H9 (cell line): Measurements from ENCODE around the gene TRIM17. TPM values are rescaled to one million over a fixed set of nuclear protein-coding genes. Genes with fewer than 3 reads are reported as not detected.
A peak's percentile ranks its signal among the peaks of the same experiment; 100 is the strongest.

Experiments
- DNase-seq: peaks from one replicate; pipeline ENCODE4 v3.0.0-alpha.2; 2017
- H2AFZ ChIP-seq: one replicate; pipeline ENCODE4 v1.6.1; 2013; ENCODE audit warnings: mild to moderate bottlenecking, low read length, control low read depth, moderate library complexity
- H2AK5ac ChIP-seq: 2 replicates; pipeline ENCODE4 v1.6.1; 2013; ENCODE audit warnings: low read length, control low read depth, mixed read lengths; ENCODE audit not compliant: insufficient read length
- H2BK120ac ChIP-seq: one replicate; pipeline ENCODE4 v1.6.1; 2013; ENCODE audit warnings: low read depth, mild to moderate bottlenecking, low read length, control low read depth, inconsistent platforms; ENCODE audit not compliant: poor library complexity, severe bottlenecking
- H2BK12ac ChIP-seq: 2 replicates; pipeline ENCODE4 v1.6.1; 2013; ENCODE audit warnings: low read length, control low read depth, mixed read lengths, low read depth; ENCODE audit not compliant: insufficient read length
- H2BK15ac ChIP-seq: 2 replicates; pipeline ENCODE4 v1.6.1; 2013; ENCODE audit warnings: low read depth, low read length, control low read depth
- H2BK20ac ChIP-seq: one replicate; pipeline ENCODE4 v1.6.1; 2013; ENCODE audit warnings: low read depth, mild to moderate bottlenecking, low read length, control low read depth, inconsistent platforms; ENCODE audit not compliant: poor library complexity, severe bottlenecking
- H2BK5ac ChIP-seq: 2 replicates; pipeline ENCODE4 v1.6.1; 2013; ENCODE audit warnings: low read length, control low read depth, mixed read lengths; ENCODE audit not compliant: insufficient read length
- H3K14ac ChIP-seq: 2 replicates; pipeline ENCODE4 v1.6.1; 2013; ENCODE audit warnings: low read length, control low read depth; ENCODE audit not compliant: insufficient read depth
- H3K18ac ChIP-seq: 2 replicates; pipeline ENCODE4 v1.6.1; 2013; ENCODE audit warnings: low read depth, mild to moderate bottlenecking, mixed read lengths, low read length, control low read depth; ENCODE audit not compliant: insufficient read length
- H3K23ac ChIP-seq: 2 replicates; pipeline ENCODE4 v1.6.1; 2013; ENCODE audit warnings: low read length, control low read depth, mixed read lengths, low read depth; ENCODE audit not compliant: insufficient read length
- H3K23me2 ChIP-seq: 2 replicates; pipeline ENCODE4 v1.6.1; 2013; ENCODE audit warnings: low read depth, mild to moderate bottlenecking, mixed read lengths, low read length, control low read depth; ENCODE audit not compliant: insufficient read length, poor library complexity, severe bottlenecking
- H3K27ac ChIP-seq: 2 replicates; pipeline ENCODE4 v1.5.1; 2013; ENCODE audit warnings: low read length, control low read depth, mixed read lengths, low read depth; ENCODE audit not compliant: insufficient read length
- H3K27me3 ChIP-seq: 2 replicates; pipeline ENCODE4 v1.6.1; 2013; ENCODE audit warnings: low read length, control low read depth, inconsistent platforms; ENCODE audit not compliant: insufficient read depth
- H3K4ac ChIP-seq: 2 replicates; pipeline ENCODE4 v1.6.1; 2013; ENCODE audit warnings: low read depth, mild to moderate bottlenecking, control low read depth, inconsistent platforms, low read length, moderate library complexity
- H3K4me1 ChIP-seq: 2 replicates; pipeline ENCODE4 v1.6.1; 2013; ENCODE audit warnings: low read length, control low read depth, inconsistent platforms; ENCODE audit not compliant: insufficient read depth
- H3K4me2 ChIP-seq: 2 replicates; pipeline ENCODE4 v1.6.1; 2013; ENCODE audit warnings: low read length, control low read depth, mixed read lengths; ENCODE audit not compliant: insufficient read length, insufficient read depth
- H3K56ac ChIP-seq: 2 replicates; pipeline ENCODE4 v1.6.1; 2013; ENCODE audit warnings: low read depth, mild to moderate bottlenecking, mixed read lengths, low read length, control low read depth; ENCODE audit not compliant: insufficient read length
- H3K79me1 ChIP-seq: 2 replicates; pipeline ENCODE4 v1.6.1; 2013; ENCODE audit warnings: low read depth, mild to moderate bottlenecking, moderate library complexity, low read length, control low read depth, inconsistent platforms; ENCODE audit not compliant: insufficient read depth, poor library complexity, severe bottlenecking
- H3K79me2 ChIP-seq: 2 replicates; pipeline ENCODE4 v1.6.1; 2013; ENCODE audit warnings: low read length, control low read depth, inconsistent platforms; ENCODE audit not compliant: insufficient read depth
- H3K9ac ChIP-seq: 2 replicates; pipeline ENCODE4 v1.6.1; 2013; ENCODE audit warnings: low read length, control low read depth, mixed read lengths; ENCODE audit not compliant: insufficient read length; ENCODE audit errors: extremely low read depth
- H3K9me3 ChIP-seq: one replicate; pipeline ENCODE4 v1.6.1; 2013; ENCODE audit warnings: low read depth, low read length, inconsistent platforms; ENCODE audit not compliant: control insufficient read depth
- H3T11ph ChIP-seq: one replicate; pipeline ENCODE4 v1.6.1; 2013; ENCODE audit warnings: mild to moderate bottlenecking, low read length, control low read depth, inconsistent platforms
- H4K20me1 ChIP-seq: one replicate; pipeline ENCODE4 v1.6.1; 2013; ENCODE audit not compliant: control insufficient read depth, insufficient read length, insufficient read depth
- H4K5ac ChIP-seq: 2 replicates; pipeline ENCODE4 v1.6.1; 2013; ENCODE audit warnings: low read depth, mild to moderate bottlenecking, mixed read lengths, low read length, control low read depth; ENCODE audit not compliant: insufficient read length
- H4K8ac ChIP-seq: replicated peaks from 2 replicates; pipeline ENCODE4 v1.6.1; 2013; ENCODE audit warnings: low read length, control low read depth, mixed read lengths, low read depth; ENCODE audit not compliant: insufficient read length
- H4K91ac ChIP-seq: 2 replicates; pipeline ENCODE4 v1.6.1; 2013; ENCODE audit warnings: low read depth, mild to moderate bottlenecking, moderate library complexity, mixed read lengths, low read length, control low read depth; ENCODE audit not compliant: insufficient read length
- H3K27ac Mint-ChIP-seq, 3 experiments: 2 replicates in 2 of 3; 3 replicates in 1 of 3; pipeline ENCODE4 v1.8.0; 2020 to 2021; ENCODE audit warnings: mixed read lengths in 3 of 3, mild to moderate bottlenecking in 1 of 3, moderate library complexity in 1 of 3
- H3K27me3 Mint-ChIP-seq: 2 replicates; pipeline ENCODE4 v1.8.0; 2021; ENCODE audit warnings: low read depth, mild to moderate bottlenecking, moderate library complexity, mixed read lengths
- H3K36me3 Mint-ChIP-seq, 3 experiments: 2 replicates in 2 of 3; 3 replicates in 1 of 3; pipeline ENCODE4 v1.8.0; 2020 to 2021; ENCODE audit warnings: low read depth in 3 of 3, mixed read lengths in 3 of 3; ENCODE audit not compliant: insufficient read depth in 1 of 3
- H3K4me1 Mint-ChIP-seq, 2 experiments: 2 replicates each; pipeline ENCODE4 v1.8.0; 2020; ENCODE audit warnings: mixed read lengths in 2 of 2
- H3K4me3 Mint-ChIP-seq, 2 experiments: 2 replicates in 1 of 2; 3 replicates in 1 of 2; pipeline ENCODE4 v1.8.0; 2020 to 2021; ENCODE audit warnings: mild to moderate bottlenecking in 2 of 2, mixed read lengths in 2 of 2, moderate library complexity in 1 of 2
- H3K9me3 Mint-ChIP-seq, 2 experiments: 2 replicates in 1 of 2; 3 replicates in 1 of 2; pipeline ENCODE4 v1.8.0; 2020; ENCODE audit warnings: mild to moderate bottlenecking in 2 of 2, mixed read lengths in 2 of 2, moderate library complexity in 1 of 2
- CTCF ChIP-seq: fragments of 200-600 bp; sonication (generic); conservative IDR thresholded peaks from 3 replicates; pipeline ENCODE4 v1.8.0; 2021; ENCODE audit warnings: antibody characterized with exemption, mild to moderate bottlenecking
- WGBS: extraction: QIAGEN DNeasy Blood & Tissue Kit; methylation state at CpG from one replicate; pipeline ENCODE4 v1.1.7; 2013; ENCODE audit warnings: missing lambda C conversion rate, low lambda C conversion rate, mixed read lengths; ENCODE audit not compliant: insufficient read length; ENCODE audit errors: extremely low coverage; 5-methylcytosine and 5-hydroxymethylcytosine counted together
- total RNA-seq: library from RNA; stranded (reverse); gene quantifications from 2 replicates; pipeline ENCODE4 v1.2.1, GENCODE V29; 2021

The TRIM17 gene
- total RNA-seq, 1 experiment from 2014 or later = 2.8 TPM

- no peak for DNase-seq
- no peak overlapping the region for H3K18ac ChIP-seq
- H3K9me3 ChIP-seq = no peaks in the 10 kb centered on the region
- H3K56ac ChIP-seq = no peak overlapping the region
- no peak overlapping the region for H4K8ac ChIP-seq
- H3T11ph ChIP-seq = no peak overlapping the region
- H2BK15ac ChIP-seq = no peak overlapping the region
- H3K9me3 Mint-ChIP-seq = no peaks in the 10 kb centered on the region
- H3K36me3 Mint-ChIP-seq = peaks cover 16 to 45% (median 39%) of the 10 kb centered on the region in 3 experiments
- no peak overlapping the region for H3K9ac ChIP-seq
- no peak overlapping the region for H2BK120ac ChIP-seq
- H3K4me2 ChIP-seq = no peak overlapping the region
- no peak overlapping the region for H3K27ac ChIP-seq
- no peaks in the 10 kb centered on the region for H3K79me2 ChIP-seq
- H2BK5ac ChIP-seq = no peak overlapping the region
- H3K23ac ChIP-seq = no peak overlapping the region
- 0 out of 7 replicates have a peak overlapping the region, but pooled peaks of 1 of the 3 experiments have one; percentile 32 for H3K27ac Mint-ChIP-seq
- no peak overlapping the region for H3K4ac ChIP-seq
- no peak overlapping the region for H2AFZ ChIP-seq
- H3K14ac ChIP-seq = no peak overlapping the region
- H3K4me1 Mint-ChIP-seq = no peaks in the 10 kb centered on the region
- H2AK5ac ChIP-seq = no peak overlapping the region
- H4K91ac ChIP-seq = no peak overlapping the region
- H3K79me1 ChIP-seq = no peaks in the 10 kb centered on the region
- H2BK20ac ChIP-seq = no peak overlapping the region
- H3K27me3 Mint-ChIP-seq = peaks cover 3% of the 10 kb centered on the region
- no peaks in the 10 kb centered on the region for H4K20me1 ChIP-seq
- H2BK12ac ChIP-seq = no peak overlapping the region
- no peak overlapping the region for H4K5ac ChIP-seq
- no peaks in the 10 kb centered on the region for H3K23me2 ChIP-seq
- peak; percentile 54; the same call in 2 of the 3 replicates for TF ChIP-seq CTCF
- WGBS = no CpG with 5 or more reads among the region's 8 CpGs
- H3K27me3 ChIP-seq = no peaks in the 10 kb centered on the region
- no peaks in the 10 kb centered on the region for H3K4me1 ChIP-seq
- H3K4me3 Mint-ChIP-seq = no peak overlapping the region
Observed at GRCh38 chr1:228393268-228393701, 23.4 kb downstream of the TRIM17 start.
